Chondrocyte (in vitro differentiated cells): ENCODE measurements around the gene CMTM7. TPM values are rescaled to one million over a fixed set of nuclear protein-coding genes. Genes with fewer than 3 reads are reported as not detected.

Experiments
- DNase-seq: peaks from one replicate; pipeline ENCODE4 v3.0.0; 2021; ENCODE audit warnings: mixed read lengths, low spot score
- H3K27ac Mint-ChIP-seq: one replicate; pipeline ENCODE4 v1.8.0; 2021; ENCODE audit warnings: mild to moderate bottlenecking, moderate library complexity, mixed read lengths; ENCODE audit not compliant: unreplicated experiment
- H3K27me3 Mint-ChIP-seq: 2 replicates; pipeline ENCODE4 v1.8.0; 2021; ENCODE audit warnings: low read depth, mixed read lengths
- H3K36me3 Mint-ChIP-seq: 2 replicates; pipeline ENCODE4 v1.8.0; 2021; ENCODE audit warnings: low read depth, mixed read lengths
- H3K4me1 Mint-ChIP-seq: 2 replicates; pipeline ENCODE4 v1.8.0; 2021; ENCODE audit warnings: low read depth, mild to moderate bottlenecking, mixed read lengths
- H3K4me3 Mint-ChIP-seq: one replicate; pipeline ENCODE4 v1.8.0; 2021; ENCODE audit warnings: mild to moderate bottlenecking, moderate library complexity, mixed read lengths; ENCODE audit not compliant: unreplicated experiment
- H3K9me3 Mint-ChIP-seq: 2 replicates; pipeline ENCODE4 v1.8.0; 2021; ENCODE audit warnings: low read depth, mixed read lengths
- CTCF ChIP-seq: fragments of 200-600 bp; sonication (generic); IDR thresholded peaks from 2 replicates; pipeline ENCODE4 v1.5.0; 2021; ENCODE audit warnings: antibody characterized with exemption, mild to moderate bottlenecking, moderate library complexity
- total RNA-seq: library from RNA; stranded (reverse); gene quantifications from 3 replicates; pipeline ENCODE4 v1.2.1, GENCODE V29; 2021

Gene CMTM7
- total RNA-seq, 1 donor from 2014 or later: 8.8 TPM

- no peak for DNase-seq
- Mint-ChIP-seq H3K9me3 (no peaks in the 10 kb centered on the region), H3K4me3 (no peak overlapping the region), H3K4me1 (peaks cover 17% of the 10 kb centered on the region), H3K27ac (no peak overlapping the region), H3K36me3 (no peaks in the 10 kb centered on the region), H3K27me3 (no peaks in the 10 kb centered on the region)
- no peak for TF ChIP-seq CTCF
Measured at GRCh38 chr3:32431481-32431880, 39.8 kb downstream of the CMTM7 start.

GRCh38 chr3:32432045-32432710 lies 40.5 kb downstream of the CMTM7 start:
- Mint-ChIP-seq H3K27ac (no peak overlapping the region), H3K9me3 (no peaks in the 10 kb centered on the region), H3K4me1 (peaks cover 17% of the 10 kb centered on the region), H3K36me3 (no peaks in the 10 kb centered on the region), H3K27me3 (no peaks in the 10 kb centered on the region), H3K4me3 (no peak overlapping the region)
- no peak for TF ChIP-seq CTCF
- DNase-seq: no peak

- no peaks in the 10 kb centered on the region for H3K27me3 Mint-ChIP-seq
- H3K4me1 Mint-ChIP-seq: peaks cover 17% of the 10 kb centered on the region
- no peaks in the 10 kb centered on the region for H3K36me3 Mint-ChIP-seq
- TF ChIP-seq CTCF: no peak
- H3K9me3 Mint-ChIP-seq: no peaks in the 10 kb centered on the region
- DNase-seq: no peak
- H3K27ac Mint-ChIP-seq: no peak overlapping the region
- no peak overlapping the region for H3K4me3 Mint-ChIP-seq
Measured at GRCh38 chr3:32432711-32433530, 41.3 kb downstream of the CMTM7 start.

GRCh38 chr3:32434206-32434605 lies 42.6 kb downstream of the CMTM7 start:
- Mint-ChIP-seq H3K36me3 (no peaks in the 10 kb centered on the region), H3K4me3 (no peak overlapping the region), H3K9me3 (no peaks in the 10 kb centered on the region), H3K27me3 (no peaks in the 10 kb centered on the region), H3K27ac (no peak overlapping the region), H3K4me1 (peaks cover 17% of the 10 kb centered on the region)
- TF ChIP-seq CTCF: no peak
- no peak for DNase-seq

- no peaks in the 10 kb centered on the region for H3K9me3 Mint-ChIP-seq
- no peaks in the 10 kb centered on the region for H3K36me3 Mint-ChIP-seq
- DNase-seq: no peak
- H3K4me3 Mint-ChIP-seq: no peak overlapping the region
- no peaks in the 10 kb centered on the region for H3K27me3 Mint-ChIP-seq
- no peak overlapping the region for H3K27ac Mint-ChIP-seq
- H3K4me1 Mint-ChIP-seq: peaks cover 17% of the 10 kb centered on the region
- no peak for TF ChIP-seq CTCF
Measured at GRCh38 chr3:32435911-32436815, 44.5 kb downstream of the CMTM7 start.
